ENCODE data around the gene MAP2K1.

GRCh38 chr15:66364944-66365528 lies 21.7 kb upstream of the MAP2K1 start:
- TF ChIP-seq CTCF (IDR thresholded peaks at IDR 0.05) (no peak), ZFX (IDR thresholded peaks at IDR 0.05; ENCODE audit: borderline replicate concordance) (no peak)

Data from 22Rv1 (cell line).